ENCODE data around the gene ATP1A1.
A peak's percentile ranks its signal among the peaks of the same experiment; 100 is the strongest.

The ATP1A1 gene

DNA sequence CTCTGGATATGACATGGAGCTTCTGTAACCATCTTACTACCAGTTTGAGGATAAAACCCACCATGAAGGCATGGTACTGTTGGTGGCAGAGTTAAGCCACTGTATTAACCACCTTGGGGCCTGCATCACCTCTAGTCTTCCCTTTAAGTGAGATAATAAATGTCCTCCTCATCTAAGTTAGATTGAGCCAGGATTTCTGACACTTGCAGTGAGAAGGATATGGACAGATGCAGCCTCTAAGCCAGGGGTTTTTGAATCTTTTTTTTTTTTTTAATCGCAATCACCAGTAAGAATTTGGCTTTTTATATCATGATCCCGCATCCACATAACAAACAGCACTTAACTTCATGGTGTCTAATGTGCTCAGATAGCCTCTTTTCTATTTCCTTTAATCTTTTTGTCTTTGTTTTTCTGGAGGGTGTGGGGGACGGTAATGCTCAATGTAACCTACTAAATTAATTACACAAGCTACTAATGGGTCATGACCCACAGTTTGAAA is 42.2 kb downstream of the ATP1A1 start:
- no peak for DNase-seq (ENCODE audit: low read depth)

DNA sequence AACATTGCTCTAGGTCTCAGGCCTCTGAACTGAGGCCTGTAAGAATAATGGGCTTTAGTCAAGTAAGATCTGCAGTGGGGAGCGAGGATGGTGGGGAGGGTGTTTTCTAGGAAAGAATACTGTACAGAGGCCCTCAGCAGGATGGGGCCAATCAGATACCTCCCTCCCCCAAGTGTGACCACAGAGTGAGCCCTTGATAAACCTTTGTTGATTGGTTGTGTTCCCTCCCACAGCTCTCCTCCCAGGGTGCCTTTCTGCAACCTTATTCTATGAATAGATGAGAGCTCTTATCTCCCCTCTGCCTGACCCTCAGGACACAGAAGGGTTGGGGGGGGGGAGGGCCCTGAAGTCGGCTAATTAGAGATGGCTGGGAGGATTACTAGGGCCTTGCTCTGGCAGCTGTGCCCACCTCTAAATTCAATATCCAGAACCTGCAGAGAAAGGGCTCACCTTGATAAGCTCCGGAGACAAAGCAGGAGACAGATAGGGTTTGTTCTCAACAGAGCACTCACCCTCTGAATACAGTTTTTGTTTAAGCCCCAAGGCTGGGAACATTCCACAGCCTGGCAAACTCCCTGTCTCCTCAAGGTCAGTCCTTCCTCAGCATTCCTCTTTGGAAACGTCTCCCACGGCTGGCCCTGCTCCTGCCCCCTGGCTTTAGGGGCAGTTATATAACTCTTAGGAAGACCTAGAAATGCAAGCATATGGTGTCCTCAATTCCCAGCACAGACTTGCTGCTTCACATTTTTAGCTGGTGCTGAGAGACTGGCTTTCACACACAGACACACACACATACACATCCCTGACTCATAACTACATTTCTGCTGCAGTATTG is 42.9 kb downstream of the ATP1A1 start:
- DNase-seq (ENCODE audit: low read depth) = no peak

DNA sequence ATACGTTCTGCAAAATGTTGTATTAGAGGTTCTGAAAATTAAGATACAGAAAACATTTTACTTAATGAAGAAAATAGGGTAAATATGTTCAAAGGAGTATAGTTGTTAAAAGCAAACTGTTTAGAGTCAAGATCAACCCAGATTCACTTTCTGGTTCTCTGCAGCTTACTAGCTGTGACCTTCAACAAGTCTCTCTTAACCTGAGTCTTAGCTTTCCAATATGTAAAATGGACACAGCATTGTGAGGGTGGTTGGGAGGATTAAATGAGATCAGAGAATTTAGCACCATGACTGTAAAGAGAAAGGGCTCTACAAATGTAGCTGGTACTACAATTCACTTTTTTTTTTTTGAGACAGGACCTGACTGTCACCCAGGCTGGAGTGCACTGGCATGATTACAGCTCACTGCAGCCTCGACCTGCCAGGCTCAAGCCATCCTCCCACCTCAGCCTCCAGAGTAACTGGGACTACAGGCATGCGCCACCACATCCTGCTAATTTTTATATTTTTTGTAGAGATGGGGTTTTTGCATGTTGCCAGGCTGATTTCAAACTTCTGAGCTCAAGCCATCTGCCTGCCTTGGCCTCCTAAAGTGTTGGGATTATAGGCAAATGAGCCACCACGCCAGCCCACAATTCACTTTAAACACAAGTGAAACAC is 43.9 kb downstream of the ATP1A1 start:
- no peak for DNase-seq (ENCODE audit: low read depth)

DNA sequence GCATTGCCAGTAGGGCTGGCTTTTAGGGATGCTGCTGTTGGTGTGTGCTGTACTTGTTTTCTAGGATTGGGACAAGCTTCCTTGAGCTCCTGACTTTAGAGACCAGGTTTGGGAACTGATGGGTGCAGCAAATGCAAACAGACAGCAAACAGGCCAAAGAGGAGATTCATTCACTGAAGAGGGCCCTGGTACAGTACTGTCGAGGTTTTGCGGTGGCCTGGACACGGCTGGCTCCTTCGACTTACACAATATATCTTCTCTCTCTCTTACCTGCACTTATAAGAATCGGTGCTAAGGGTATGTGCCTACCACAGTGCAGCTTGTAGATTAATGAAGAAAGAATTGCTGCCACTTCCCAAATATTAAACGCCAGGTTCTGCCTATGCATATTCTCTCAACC is 44.6 kb downstream of the ATP1A1 start:
- DNase-seq (ENCODE audit: low read depth) = no peak

DNA sequence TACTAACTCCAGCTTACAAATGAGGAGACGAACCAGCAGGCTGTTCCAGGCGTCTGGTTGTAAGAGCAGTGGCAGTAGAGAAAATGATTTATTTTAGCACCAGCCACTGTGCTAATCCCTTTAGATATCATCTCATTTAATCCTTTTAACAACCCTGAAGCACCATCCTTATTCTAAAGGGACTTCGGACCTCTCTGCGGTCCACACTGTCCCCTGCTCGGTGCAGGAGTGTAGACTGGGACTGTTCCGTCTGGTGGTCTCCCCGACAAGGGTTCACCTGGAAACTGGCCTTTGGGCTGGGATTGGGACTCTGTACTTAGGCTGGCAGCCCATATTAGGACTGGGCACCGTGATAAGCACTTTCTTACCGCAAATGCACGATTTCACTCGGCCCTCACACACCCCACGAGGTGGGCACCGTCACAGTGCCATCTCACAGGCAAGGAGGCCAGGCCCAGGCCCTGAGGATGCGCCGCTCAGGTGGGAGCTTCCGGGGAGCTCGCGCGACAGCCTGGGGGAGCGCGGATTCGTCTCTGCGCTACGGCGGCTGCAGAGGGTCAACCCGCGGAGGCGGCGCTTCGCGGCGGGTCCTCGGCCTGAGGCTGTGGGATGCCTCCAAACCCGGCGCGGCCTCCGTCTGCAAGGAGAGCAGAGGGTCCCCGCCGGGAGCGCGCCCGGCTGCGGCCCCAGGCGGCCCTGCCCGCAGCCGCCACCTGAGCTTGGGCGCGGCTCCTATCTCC is 45.2 kb downstream of the ATP1A1 start:
- peak; percentile 50 for DNase-seq (ENCODE audit: low read depth)

DNA sequence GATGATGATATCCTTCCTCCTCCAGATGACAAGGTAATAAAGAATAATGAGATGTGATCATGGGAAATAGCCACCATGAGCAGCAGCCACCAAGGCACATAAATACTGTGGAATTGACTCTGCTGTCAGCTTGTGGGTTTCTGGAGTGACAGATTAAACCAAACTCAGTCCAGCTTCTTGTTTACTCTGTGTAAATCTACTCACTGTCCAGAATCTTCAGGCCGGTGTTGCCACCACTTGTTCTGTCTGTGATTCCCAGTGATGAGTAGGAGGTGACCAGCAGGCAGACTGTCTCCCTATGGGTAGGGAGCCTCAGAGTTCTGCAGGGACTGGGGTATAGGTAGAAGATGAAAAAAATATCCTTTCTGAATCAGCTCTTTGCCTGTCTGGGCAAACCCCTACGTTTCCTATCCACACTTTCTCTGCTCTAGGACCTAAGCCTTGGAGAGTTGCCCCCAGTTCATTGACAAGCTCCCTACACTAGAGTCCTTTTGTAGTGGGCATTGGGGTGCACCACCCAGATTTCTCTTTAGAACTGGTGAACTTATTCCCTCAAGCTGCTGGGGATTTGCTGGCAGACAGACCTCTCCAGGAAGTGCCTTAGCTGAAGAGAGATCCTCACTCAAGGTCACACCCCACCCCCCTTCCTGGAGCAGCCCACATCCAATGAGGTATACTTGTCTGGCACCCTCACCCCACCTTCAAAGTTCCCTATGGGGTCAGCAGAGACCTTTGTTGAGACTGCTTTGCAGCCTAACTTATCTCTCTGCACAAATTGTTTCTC is 47.6 kb downstream of the ATP1A1 start:
- DNase-seq (ENCODE audit: low read depth) = no peak

DNA sequence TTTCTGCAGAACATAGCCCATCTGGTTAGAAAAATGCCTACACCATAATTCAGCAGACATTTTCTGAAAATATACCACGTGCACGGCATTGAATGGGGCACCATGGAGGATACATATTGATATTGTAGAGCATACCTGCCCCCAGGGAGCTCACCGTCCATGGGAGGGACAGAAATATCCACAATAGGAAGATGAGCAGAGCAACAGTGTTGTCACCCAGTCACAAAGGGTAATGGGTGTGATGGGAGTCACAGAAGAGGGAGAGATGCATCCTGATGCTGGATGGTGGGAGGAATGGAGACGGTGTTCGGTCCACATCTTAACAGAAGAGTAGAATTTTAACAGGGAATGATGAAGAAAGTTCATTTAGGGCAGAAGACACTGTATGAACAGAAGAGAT is 51.4 kb downstream of the ATP1A1 start:
- DNase-seq (ENCODE audit: low read depth) = no peak

DNA sequence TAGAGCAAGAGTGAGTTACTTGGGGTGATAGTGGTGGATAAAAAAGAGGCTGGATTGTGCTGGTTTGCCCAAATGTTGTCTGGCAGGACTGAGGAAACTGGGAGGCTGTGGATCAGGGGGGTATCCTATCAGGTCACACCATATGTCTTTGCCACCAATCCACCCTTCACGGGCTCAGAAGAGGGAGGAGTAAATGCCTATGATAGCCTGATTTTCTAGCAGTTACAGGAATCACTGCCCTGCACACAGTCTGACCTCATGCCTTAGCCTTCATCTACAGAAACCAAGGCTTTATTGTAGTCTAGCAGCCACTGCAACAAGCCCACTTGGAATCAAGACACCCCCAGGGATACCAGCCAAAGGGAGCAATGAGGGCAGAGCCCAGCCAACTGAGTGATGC is 51.8 kb downstream of the ATP1A1 start:
- DNase-seq (ENCODE audit: low read depth) = no peak

DNA sequence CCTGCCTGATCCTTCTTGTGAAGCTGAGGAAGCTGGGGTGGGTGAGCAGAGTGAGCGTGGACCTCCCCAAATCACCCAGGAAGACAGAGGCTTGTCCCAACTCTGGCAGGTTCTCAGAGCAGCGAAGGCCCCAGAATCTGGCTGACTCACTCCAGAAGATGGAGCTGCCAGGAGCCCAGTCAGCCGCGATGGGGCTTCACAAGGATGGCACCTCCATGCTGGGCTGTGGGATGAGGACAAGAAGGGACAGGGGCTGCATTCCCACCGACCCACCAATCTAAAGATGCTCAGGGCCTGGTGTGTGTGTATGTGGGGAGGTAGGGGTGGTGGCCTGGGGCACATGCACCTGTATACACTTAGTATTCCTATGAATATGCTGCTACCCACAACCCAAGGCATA is 52.9 kb downstream of the ATP1A1 start:
- DNase-seq (ENCODE audit: low read depth) = no peak

DNA sequence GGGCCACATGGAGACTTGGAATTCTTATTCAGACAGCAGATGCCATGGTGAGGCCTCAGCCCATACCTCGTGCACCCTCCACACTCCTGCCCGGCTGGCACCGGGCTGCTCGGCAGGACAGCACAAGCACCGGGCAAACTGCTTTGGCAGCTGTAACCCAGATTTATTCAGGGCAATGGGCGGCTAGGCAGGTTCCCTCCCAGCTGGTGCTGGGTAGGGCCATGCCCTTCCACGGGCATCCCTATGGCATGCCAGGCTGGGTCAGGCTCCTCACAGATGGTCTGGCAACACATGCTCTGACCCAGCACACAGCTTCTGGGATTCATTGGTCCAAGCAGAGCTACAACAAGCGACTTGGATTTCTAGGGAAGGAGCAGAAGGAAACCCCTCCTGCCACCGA is 53.4 kb downstream of the ATP1A1 start:
- no peak for DNase-seq (ENCODE audit: low read depth)

DNA sequence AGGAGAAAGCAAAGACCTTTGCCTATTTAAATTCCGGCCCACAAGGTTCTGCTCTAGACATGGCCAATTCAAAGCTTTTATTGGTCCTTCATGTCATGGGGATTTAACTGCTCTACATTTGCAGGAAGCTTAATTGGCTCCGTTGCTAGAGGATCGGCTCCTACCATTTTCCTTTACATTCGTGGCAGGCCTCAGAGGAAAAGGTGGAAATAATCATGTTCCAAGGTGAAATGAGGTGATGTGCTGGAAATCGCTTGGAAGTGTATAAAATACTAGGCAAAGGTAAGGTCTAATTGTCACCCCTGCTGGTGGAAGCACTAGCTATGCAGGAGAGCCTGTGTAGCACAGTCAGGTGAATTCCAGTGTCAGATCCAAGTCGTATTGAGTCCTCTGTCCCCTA is 55.5 kb downstream of the ATP1A1 start:
- DNase-seq (ENCODE audit: low read depth) = no peak

DNA sequence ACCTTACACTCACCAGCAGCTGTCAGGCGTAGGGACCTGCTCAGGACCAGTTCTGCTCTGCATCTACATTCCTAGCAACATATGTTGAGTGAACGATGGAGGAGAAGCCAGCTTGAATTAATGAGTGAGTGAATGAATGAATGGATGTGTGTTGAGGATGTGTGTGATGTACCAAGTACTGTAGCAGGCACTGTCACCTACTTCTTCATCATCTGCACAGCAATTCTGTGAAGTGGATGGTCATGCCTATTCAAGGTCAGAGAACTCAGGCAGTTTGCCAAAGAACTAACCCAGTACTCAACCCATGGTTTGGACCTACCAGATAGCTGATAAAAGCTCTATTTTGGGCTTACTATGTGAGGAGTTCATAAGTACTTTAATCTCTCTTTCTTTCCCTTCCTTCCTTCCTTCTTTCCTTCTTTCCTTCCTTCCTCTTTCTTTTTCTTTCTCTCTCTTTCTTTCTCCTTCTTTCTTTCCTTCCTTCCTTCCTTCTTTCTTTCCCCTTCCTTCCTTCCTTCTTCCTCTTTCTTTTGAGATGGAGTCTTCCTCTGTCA is 56.9 kb downstream of the ATP1A1 start:
- no peak for DNase-seq (ENCODE audit: low read depth)

DNA sequence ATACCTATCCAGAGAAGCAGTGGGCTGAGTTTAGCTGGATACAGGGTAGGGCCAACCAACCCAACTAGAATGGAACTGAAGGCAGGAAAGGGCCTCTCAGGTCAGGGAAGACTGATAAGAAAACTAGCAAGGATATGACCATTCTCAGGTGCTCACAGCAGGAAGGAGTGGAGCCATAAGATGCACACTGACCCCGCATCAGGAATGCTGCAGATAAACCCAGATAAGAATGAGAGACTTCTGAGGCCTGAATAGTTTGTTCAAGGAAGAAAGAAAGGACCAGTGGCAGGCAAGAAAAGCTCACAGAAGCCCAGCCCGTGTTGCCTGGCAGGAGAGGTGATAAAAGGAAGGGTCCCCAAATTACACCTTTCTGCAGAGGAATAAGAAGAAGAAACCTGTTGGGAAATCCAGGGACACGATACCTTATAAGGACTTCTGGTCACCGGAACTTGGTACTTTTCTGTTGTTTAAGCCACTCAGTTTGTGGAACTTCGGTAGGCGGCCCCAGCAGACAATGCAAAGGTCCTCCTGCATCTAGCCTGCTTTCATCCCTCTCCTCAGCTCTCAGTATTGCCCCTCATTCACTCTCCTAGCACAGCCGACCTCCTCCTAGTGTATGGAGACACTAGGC is 58.9 kb downstream of the ATP1A1 start:
- DNase-seq (ENCODE audit: low read depth) = no peak

DNA sequence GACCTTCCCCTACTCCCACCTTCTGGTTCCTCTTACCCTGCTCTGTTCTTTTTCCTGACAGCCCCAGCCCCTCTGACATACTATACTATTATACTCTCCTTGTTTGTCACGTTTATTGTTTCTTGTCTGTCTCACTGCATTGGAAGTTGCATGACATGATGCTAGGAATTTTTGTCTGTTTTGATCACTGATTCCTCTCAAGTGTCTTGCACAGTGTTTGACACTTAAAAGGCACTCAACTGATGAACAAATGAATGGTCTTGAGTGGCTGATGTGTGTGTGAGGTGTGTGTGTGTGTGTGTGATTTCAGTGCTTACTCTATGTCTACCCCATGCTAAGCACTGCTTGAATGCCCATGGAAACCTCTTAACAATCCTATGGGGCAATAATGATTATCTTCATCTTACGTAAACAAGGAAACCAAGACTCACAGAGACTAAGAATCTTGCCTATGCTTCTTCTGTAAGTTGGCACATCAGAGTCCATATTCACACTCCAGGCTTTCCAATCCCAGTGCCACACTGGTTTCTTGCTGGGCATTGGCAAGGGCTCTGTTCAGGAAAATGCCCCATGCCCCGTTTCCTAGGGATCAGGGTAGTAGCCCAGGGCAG is 59.7 kb downstream of the ATP1A1 start:
- DNase-seq (ENCODE audit: low read depth) = no peak

DNA sequence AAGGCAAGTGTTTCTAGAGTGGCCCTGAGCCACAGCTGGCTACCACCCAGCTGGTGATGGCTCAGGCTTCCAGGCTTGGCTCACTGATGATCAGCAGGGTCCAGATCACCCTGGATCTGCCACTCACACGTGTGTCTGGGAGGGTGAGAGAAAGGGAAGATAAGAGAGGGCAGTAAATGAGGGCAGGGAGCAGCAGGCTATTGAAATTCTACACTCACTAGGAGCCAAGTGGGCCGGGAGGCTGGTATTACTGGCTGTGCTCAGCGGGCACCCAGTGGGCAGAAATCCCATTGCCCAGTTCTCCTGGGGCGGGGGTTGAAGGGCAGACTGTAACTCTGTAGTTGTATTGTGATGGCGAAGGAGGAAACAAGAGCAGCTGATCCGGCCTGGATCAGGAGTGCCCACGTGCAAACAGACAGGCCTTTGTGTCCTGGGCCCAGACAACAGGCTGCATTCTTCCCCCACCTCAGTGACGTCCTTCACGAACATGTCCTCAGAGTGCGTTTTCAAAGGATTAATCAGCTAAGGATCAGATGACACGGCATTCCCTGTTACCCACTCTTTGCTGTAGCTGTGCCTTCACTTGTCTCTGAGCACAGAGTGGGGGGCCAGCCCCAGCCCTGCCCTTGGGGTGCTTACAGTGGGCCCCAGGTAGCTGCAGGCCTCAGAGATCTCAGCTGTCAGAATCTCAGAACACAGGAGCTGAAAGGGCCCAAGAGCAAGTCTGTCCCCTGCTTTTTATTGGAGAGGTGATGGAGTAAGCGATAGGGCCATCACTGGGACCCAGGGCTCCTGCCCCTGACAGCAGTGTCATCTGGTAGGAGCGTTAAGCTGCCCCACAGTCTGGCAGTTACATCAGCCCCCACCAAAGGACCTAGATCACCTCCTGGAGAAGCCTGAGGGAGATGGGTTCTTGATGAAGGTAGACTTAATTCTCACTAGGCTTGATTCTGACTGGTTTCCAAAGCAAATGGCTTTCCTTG is 60.5 kb downstream of the ATP1A1 start:
- DNase-seq (ENCODE audit: low read depth) = no peak

DNA sequence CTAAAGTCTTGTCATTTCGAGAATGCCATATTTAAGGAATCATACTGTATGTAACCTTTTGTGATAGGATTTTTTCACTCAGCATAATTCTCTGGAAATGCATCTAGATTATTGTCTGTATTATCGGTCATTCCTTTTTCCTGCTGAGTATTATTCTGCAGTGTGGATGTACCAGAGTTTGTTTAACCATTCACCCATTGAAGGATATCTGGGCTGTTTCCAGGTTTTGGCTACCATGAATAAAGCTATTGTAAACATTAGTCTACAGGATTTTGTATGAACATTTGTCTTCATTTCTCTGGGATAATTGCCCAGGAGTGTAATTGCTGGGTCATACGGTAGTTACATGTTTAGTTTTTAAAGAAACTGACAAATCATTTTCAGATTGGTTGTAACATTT is 61.8 kb downstream of the ATP1A1 start:
- no peak for DNase-seq (ENCODE audit: low read depth)

DNA sequence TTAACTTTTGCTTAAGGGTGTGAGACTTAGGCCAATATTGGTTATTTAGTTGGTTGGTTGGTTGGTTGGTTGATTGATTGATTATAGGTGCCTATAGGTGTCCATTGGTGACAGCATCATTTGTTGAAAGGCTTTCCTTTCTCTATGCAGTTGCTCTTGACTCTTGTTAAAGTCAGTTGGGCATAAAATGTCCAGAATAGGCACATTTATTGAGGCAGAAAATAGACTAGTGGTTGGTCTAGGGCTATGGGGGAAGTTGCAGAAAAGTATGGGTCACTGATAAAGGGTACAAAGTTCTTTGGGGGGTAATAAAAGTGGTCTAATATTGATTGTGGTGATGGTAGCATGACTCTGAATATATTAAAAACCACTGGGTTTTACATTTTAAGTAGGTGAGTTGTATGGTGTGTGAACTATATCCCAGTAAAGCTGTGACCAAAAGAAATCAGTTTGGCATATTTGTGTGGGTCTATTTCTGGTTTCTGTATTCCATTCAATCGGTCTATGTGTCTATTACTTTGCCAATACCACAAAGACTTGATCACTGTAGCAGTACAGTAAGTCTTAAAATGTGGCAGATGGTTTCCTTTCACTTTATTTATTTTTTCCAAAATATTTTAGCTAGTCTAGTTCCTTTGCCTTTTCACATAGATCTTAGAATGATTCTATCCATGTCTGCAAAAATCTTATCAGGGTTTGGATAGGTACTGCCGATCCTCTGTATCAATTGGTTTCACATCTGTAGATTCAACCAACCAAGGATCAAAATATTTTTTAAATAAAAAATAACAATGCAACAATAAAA is 63.0 kb downstream of the ATP1A1 start:
- no peak for DNase-seq (ENCODE audit: low read depth)

DNA sequence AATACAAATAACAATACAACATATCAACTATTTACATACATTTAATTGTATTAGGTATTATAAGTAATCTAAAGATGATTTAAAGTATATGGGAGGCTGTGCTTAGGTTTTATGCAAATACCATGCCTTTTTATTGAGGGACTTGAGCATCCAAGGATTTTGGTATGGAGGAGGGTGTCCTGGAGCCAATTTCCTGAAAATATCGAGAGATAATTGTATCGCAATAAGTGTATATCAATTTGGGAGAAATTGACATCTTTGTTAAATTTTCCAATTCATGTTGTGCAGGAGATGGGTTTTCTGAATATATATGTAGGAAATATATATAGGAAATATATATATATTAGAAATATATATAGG is 63.5 kb downstream of the ATP1A1 start:
- no peak for DNase-seq (ENCODE audit: low read depth)

DNA sequence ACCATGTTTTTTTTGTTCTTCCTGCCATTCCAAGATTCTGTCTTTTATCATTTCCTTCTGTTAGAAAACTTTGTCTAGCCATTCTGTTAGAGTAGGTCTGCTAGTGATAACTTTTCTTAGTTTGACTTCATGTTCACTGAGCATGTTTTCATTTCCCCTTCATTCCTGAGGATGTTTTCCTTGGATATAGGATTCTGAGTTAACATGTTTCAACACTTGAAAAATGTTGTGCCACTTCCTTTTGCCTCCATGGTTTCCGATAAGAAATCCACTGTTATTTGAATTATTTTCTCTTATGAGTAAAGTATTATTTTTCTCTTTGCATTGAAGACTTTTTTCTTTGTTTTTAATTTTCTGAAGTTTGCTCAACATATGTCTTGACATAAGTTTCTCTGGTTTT is 66.7 kb downstream of the ATP1A1 start:
- no peak for DNase-seq (ENCODE audit: low read depth)
